ENCODE data around the gene ACOT11. TPM values are rescaled to one million over a fixed set of nuclear protein-coding genes. Genes with fewer than 3 reads are reported as not detected.

Gene ACOT11
- total and polyA plus RNA-seq, 10 of the 15 experiments (the other 5 are each of a cell fraction or from before 2014, with no cell fraction given) = 0.04 to 0.85 (median 0.39) TPM; not detected in 1

DNA sequence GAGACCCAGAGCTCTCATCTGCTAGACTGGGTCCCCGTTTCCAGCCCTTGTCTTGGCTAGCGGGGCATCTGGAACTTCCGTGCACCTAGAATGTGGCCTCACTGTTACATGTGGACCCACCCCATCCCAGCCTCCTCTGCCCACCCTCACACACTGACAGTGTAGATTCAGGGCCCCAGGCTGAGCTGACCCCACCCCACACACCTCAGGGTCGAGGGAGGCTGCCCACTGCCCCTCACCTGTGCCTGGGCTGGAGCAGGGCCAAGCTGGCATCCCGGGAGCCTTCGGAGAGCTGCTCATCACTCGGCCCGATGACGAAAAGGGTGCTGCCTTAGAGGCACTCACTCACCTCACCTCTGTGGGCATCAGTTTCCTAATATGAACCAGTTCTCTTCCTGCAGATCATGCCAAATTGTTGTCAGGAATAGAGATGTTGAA lies 11.1 kb downstream of the ACOT11 start:
- no peak overlapping the region for H3K9ac ChIP-seq (ENCODE audit: control insufficient read depth, insufficient read depth, low read length)
- 52% methylated on average over 9 of the region's 9 CpGs for WGBS (ENCODE audit: insufficient coverage, insufficient replicate concordance, low lambda C conversion rate, missing lambda C conversion rate)
- CTCF ChIA-PET = no interaction called here
- RAD21 ChIA-PET (ENCODE audit: unreplicated experiment) = no interaction called here
- no peaks in the 10 kb centered on the region for H3K36me3 ChIP-seq (ENCODE audit: control insufficient read depth in 2 of 2, insufficient read depth in 2 of 2, low read length in 1 of 2)
- ATAC-seq = no peak
- H4K20me1 ChIP-seq (ENCODE audit: control insufficient read depth, insufficient read depth) = no peaks in the 10 kb centered on the region
- no peak overlapping the region for H3K4me2 ChIP-seq (ENCODE audit: control insufficient read depth, insufficient read depth)
- no peak for FAIRE-seq
- POLR2A ChIA-PET = no interaction called here
- H2AFZ ChIP-seq (ENCODE audit: control insufficient read depth, low read depth, low read length) = no peak overlapping the region
- no peak overlapping the region for H3K27ac ChIP-seq (ENCODE audit: control insufficient read depth, insufficient read depth)
- DNase-seq (ENCODE audit: low read depth, low spot score) = no peak
- no TSS peak for BruUV-seq (replicated peaks)
- no peaks in the 10 kb centered on the region for H3K79me2 ChIP-seq (ENCODE audit: control insufficient read depth, insufficient read depth, low read length)
- SMC1A ChIA-PET (ENCODE audit: uncharacterized antibody, unreplicated experiment) = no interaction called here
- no peaks in the 10 kb centered on the region for H3K4me1 ChIP-seq (ENCODE audit: control insufficient read depth, insufficient read depth, low read length)
- intact Hi-C loops (cut with micrococcal nuclease; ENCODE audit: unreplicated experiment) (no loop called here), in situ Hi-C loops (cut with MboI) (no loop called here)
- no peaks in the 10 kb centered on the region; a peak in 1 of 4 replicates for H3K27me3 ChIP-seq (replicated peaks in 1 of 2; ENCODE audit: control insufficient read depth in 2 of 2, insufficient read depth in 2 of 2, low read length in 1 of 2)
- TF ChIP-seq FOXK2 (IDR thresholded peaks at IDR 0.05) (no peak), TCF12 (IDR thresholded peaks at IDR 0.05; ENCODE audit: low read depth, low read length) (no peak), NFYA (IDR thresholded peaks at IDR 0.05; ENCODE audit: borderline replicate concordance, low read depth, low read length) (no peak), YY1 (IDR thresholded peaks at IDR 0.05; ENCODE audit: low read depth, low read length) (no peak), ZNF207 (IDR thresholded peaks at IDR 0.05; ENCODE audit: borderline replicate concordance) (no peak), HCFC1 (IDR thresholded peaks at IDR 0.05; ENCODE audit: low read length) (no peak)
- TF ChIP-seq, protein P1, sequence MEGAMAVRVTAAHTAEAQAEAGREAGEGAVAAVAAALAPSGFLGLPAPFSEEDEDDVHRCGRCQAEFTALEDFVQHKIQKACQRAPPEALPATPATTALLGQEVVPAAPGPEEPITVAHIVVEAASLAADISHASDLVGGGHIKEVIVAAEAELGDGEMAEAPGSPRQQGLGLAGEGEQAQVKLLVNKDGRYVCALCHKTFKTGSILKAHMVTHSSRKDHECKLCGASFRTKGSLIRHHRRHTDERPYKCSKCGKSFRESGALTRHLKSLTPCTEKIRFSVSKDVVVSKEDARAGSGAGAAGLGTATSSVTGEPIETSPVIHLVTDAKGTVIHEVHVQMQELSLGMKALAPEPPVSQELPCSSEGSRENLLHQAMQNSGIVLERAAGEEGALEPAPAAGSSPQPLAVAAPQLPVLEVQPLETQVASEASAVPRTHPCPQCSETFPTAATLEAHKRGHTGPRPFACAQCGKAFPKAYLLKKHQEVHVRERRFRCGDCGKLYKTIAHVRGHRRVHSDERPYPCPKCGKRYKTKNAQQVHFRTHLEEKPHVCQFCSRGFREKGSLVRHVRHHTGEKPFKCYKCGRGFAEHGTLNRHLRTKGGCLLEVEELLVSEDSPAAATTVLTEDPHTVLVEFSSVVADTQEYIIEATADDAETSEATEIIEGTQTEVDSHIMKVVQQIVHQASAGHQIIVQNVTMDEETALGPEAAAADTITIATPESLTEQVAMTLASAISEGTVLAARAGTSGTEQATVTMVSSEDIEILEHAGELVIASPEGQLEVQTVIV (IDR thresholded peaks at IDR 0.05; ENCODE audit: borderline replicate concordance, partially characterized antibody) = no peak
- TF ChIP-seq, protein P2, sequence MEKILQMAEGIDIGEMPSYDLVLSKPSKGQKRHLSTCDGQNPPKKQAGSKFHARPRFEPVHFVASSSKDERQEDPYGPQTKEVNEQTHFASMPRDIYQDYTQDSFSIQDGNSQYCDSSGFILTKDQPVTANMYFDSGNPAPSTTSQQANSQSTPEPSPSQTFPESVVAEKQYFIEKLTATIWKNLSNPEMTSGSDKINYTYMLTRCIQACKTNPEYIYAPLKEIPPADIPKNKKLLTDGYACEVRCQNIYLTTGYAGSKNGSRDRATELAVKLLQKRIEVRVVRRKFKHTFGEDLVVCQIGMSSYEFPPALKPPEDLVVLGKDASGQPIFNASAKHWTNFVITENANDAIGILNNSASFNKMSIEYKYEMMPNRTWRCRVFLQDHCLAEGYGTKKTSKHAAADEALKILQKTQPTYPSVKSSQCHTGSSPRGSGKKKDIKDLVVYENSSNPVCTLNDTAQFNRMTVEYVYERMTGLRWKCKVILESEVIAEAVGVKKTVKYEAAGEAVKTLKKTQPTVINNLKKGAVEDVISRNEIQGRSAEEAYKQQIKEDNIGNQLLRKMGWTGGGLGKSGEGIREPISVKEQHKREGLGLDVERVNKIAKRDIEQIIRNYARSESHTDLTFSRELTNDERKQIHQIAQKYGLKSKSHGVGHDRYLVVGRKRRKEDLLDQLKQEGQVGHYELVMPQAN (conservative IDR thresholded peaks at IDR 0.05) = no peak
- 0 out of 3 replicates have a peak, but pooled peaks cover 2% of the 10 kb centered on the region for H3K9me3 ChIP-seq (replicated peaks; ENCODE audit: control insufficient read depth, insufficient read depth, low read length)
- no peak overlapping the region for H3K4me3 ChIP-seq
